ENCODE data around the gene OR13A1.
"Not testable (repeated sequence)": the region's sequence is repeated elsewhere in the genome, so short reads cannot be mapped to it uniquely, and the experiment has no call there.

DNA sequence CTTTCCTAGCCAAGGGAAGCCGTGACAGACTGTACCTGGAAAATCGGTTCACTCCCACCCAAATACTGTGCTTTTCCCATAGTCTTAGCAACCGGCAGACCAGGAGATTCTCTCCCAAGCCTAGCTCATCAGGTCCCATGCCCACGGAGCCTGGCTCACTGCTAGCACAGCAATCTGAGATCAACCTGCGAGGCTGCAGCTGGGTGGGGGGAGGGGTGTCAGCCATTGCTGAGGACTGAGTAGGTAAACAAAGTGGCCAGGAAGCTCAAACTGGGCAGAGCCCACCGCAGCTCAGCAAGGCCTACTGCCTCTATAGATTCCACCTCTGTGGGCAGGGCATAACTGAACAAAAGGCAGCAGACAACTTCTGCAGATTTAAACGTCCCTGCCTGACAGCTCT lies 43.6 kb upstream of the OR13A1 start:
- TF ChIP-seq, protein P1, sequence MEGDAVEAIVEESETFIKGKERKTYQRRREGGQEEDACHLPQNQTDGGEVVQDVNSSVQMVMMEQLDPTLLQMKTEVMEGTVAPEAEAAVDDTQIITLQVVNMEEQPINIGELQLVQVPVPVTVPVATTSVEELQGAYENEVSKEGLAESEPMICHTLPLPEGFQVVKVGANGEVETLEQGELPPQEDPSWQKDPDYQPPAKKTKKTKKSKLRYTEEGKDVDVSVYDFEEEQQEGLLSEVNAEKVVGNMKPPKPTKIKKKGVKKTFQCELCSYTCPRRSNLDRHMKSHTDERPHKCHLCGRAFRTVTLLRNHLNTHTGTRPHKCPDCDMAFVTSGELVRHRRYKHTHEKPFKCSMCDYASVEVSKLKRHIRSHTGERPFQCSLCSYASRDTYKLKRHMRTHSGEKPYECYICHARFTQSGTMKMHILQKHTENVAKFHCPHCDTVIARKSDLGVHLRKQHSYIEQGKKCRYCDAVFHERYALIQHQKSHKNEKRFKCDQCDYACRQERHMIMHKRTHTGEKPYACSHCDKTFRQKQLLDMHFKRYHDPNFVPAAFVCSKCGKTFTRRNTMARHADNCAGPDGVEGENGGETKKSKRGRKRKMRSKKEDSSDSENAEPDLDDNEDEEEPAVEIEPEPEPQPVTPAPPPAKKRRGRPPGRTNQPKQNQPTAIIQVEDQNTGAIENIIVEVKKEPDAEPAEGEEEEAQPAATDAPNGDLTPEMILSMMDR (IDR thresholded peaks at IDR 0.05): not testable (repeated sequence)
- TF ChIP-seq POLR2A (IDR thresholded peaks at IDR 0.05): not testable (repeated sequence)

Measured in esophagus squamous epithelium (tissue), 4 donors.